ENCODE results near the gene ELK3.

The ELK3 gene

GRCh38 chr12:96219700-96220206 is 25.6 kb downstream of the ELK3 start:
- no peak for TF ChIP-seq CTCF (IDR thresholded peaks at IDR 0.05; ENCODE audit: low read length, missing control alignments)
- peak; percentile 92 for DNase-seq (ENCODE audit: low read depth)
- H3K4me3 ChIP-seq (replicated peaks; ENCODE audit: low read depth, low read length), result no peak overlapping the region

GRCh38 chr12:96220902-96221301 is 26.7 kb downstream of the ELK3 start:
- DNase-seq (ENCODE audit: low read depth), result peak; percentile 33
- TF ChIP-seq CTCF (IDR thresholded peaks at IDR 0.05; ENCODE audit: low read length, missing control alignments), result no peak
- no peak overlapping the region for H3K4me3 ChIP-seq (replicated peaks; ENCODE audit: low read depth, low read length)

GRCh38 chr12:96221391-96221790 is 27.2 kb downstream of the ELK3 start:
- TF ChIP-seq CTCF (IDR thresholded peaks at IDR 0.05; ENCODE audit: low read length, missing control alignments), result no peak
- H3K4me3 ChIP-seq (replicated peaks; ENCODE audit: low read depth, low read length), result no peak overlapping the region
- no peak for DNase-seq (ENCODE audit: low read depth)

- no peak for TF ChIP-seq CTCF (IDR thresholded peaks at IDR 0.05; ENCODE audit: low read length, missing control alignments)
- H3K4me3 ChIP-seq (replicated peaks; ENCODE audit: low read depth, low read length), result no peak overlapping the region
- no peak for DNase-seq (ENCODE audit: low read depth)
These were observed 29.4 kb downstream of the ELK3 start for GRCh38 chr12:96223411-96224218.

- no peak for TF ChIP-seq CTCF (IDR thresholded peaks at IDR 0.05; ENCODE audit: low read length, missing control alignments)
- no peak for DNase-seq (ENCODE audit: low read depth)
- no peak overlapping the region for H3K4me3 ChIP-seq (replicated peaks; ENCODE audit: low read depth, low read length)
These were observed 30.0 kb downstream of the ELK3 start for GRCh38 chr12:96224219-96224615.

GRCh38 chr12:96225044-96225855 is 31.1 kb downstream of the ELK3 start:
- TF ChIP-seq CTCF (IDR thresholded peaks at IDR 0.05; ENCODE audit: low read length, missing control alignments), result no peak
- H3K4me3 ChIP-seq (replicated peaks; ENCODE audit: low read depth, low read length), result no peak overlapping the region
- DNase-seq (ENCODE audit: low read depth), result peak; percentile 82
